MM.1S (cell line): ENCODE results near the gene FOXK1.

Experiments used
- DNase-seq: peaks from one replicate; pipeline ENCODE4 v3.0.0-alpha.2; 2015
- H2AFZ ChIP-seq: fragments of 300-600 bp; sonication (generic); 2 replicates; pipeline ENCODE4 v1.6.0; 2016; ENCODE audit warnings: antibody characterized with exemption, low read length
- H3F3A ChIP-seq: fragments of 300-600 bp; sonication (generic); 2 replicates; pipeline ENCODE4 v1.6.1; 2016; ENCODE audit warnings: mild to moderate bottlenecking, antibody characterized with exemption, low read length, moderate library complexity, mixed read lengths; ENCODE audit not compliant: insufficient read depth
- H3K27ac ChIP-seq: fragments of 300-600 bp; sonication (generic); 2 replicates; pipeline ENCODE4 v1.5.1; 2016; ENCODE audit warnings: mild to moderate bottlenecking, low read length
- H3K27me3 ChIP-seq: fragments of 300-600 bp; sonication (generic); replicated peaks from 2 replicates; pipeline ENCODE4 v1.6.0; 2016; ENCODE audit warnings: low read length; ENCODE audit not compliant: insufficient read depth
- H3K36me3 ChIP-seq: fragments of 300-600 bp; sonication (generic); replicated peaks from 2 replicates; pipeline ENCODE4 v1.6.1; 2016; ENCODE audit warnings: mild to moderate bottlenecking, low read length, mixed read lengths; ENCODE audit not compliant: insufficient read depth
- H3K4me1 ChIP-seq: fragments of 300-600 bp; sonication (generic); 2 replicates; pipeline ENCODE4 v1.6.1; 2016; ENCODE audit warnings: low read length, mixed read lengths
- H3K4me2 ChIP-seq: fragments of 300-600 bp; sonication (generic); 2 replicates; pipeline ENCODE4 v1.6.0; 2016; ENCODE audit warnings: low read depth, low read length
- H3K4me3 ChIP-seq: fragments of 300-600 bp; sonication (generic); 2 replicates; pipeline ENCODE4 v1.5.1; 2016; ENCODE audit warnings: low read length, mixed read lengths
- H3K79me2 ChIP-seq: fragments of 300-600 bp; sonication (generic); 2 replicates; pipeline ENCODE4 v1.6.1; 2016; ENCODE audit warnings: mixed run types, low read length, mixed read lengths
- H3K9ac ChIP-seq: fragments of 300-600 bp; sonication (generic); 2 replicates; pipeline ENCODE4 v1.6.1; 2016; ENCODE audit warnings: low read length, mixed read lengths
- H3K9me2 ChIP-seq: fragments of 300-600 bp; sonication (generic); replicated peaks from 2 replicates; pipeline ENCODE4 v1.6.1; 2016; ENCODE audit warnings: mild to moderate bottlenecking, low read length, mixed read lengths; ENCODE audit not compliant: insufficient read depth
- H3K9me3 ChIP-seq: fragments of 300-600 bp; sonication (generic); replicated peaks from 2 replicates; pipeline ENCODE4 v1.6.1; 2016; ENCODE audit warnings: mild to moderate bottlenecking, low read length, mixed read lengths; ENCODE audit not compliant: insufficient read depth
- H4K20me1 ChIP-seq: fragments of 300-600 bp; sonication (generic); 2 replicates; pipeline ENCODE4 v1.6.1; 2016; ENCODE audit warnings: mild to moderate bottlenecking, low read length, moderate library complexity, mixed read lengths; ENCODE audit not compliant: insufficient read depth
- EZH2 ChIP-seq: fragments of 300-600 bp; sonication (generic); optimal IDR thresholded peaks from 2 replicates; pipeline ENCODE3; 2017; ENCODE audit warnings: low read depth, mild to moderate bottlenecking, antibody characterized with exemption, low read length, mixed read lengths
- EZH2phosphoT487 ChIP-seq: fragments of 300-600 bp; sonication (generic); IDR thresholded peaks from 2 replicates; pipeline ENCODE4 v1.6.1; 2018; ENCODE audit warnings: antibody characterized with exemption, low read length
- TF ChIP-seq, protein P1 (sequence below): fragments of 300-600 bp; sonication (generic); IDR thresholded peaks from 2 replicates; pipeline ENCODE4 v1.5.1; 2016; ENCODE audit warnings: antibody characterized with exemption, low read length, mixed read lengths

Gene FOXK1

DNA sequence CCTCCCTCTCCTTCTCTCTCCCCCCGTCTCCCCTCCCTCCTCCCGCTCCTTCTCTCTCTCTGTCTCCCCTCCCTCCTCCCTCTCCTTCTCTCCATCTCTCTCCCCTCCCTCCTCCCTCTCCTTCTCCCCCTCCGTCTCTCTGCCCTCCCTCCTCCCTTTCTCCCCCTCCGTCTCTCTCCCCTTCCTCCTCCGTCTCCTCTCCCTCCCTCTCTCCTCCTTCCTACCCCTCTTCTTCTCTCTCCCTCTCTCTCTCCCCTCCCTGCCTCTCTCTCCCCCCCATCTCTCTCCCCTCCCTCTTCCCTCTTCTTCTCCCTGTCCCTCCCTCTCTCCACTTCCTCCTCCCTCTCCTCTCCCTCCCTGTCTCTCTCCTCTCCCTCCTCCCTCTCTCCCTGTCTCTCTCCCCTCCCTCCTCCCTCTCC lies 125.5 kb downstream of the FOXK1 start:
- H3K9me2 ChIP-seq: no peaks in the 10 kb centered on the region
- no peaks in the 10 kb centered on the region for H3K4me1 ChIP-seq
- H3K4me2 ChIP-seq: no peak overlapping the region
- no peaks in the 10 kb centered on the region for H3K79me2 ChIP-seq
- no peak overlapping the region for H3K27ac ChIP-seq
- TF ChIP-seq EZH2 (no peak), EZH2phosphoT487 (no peak)
- TF ChIP-seq, protein P1, sequence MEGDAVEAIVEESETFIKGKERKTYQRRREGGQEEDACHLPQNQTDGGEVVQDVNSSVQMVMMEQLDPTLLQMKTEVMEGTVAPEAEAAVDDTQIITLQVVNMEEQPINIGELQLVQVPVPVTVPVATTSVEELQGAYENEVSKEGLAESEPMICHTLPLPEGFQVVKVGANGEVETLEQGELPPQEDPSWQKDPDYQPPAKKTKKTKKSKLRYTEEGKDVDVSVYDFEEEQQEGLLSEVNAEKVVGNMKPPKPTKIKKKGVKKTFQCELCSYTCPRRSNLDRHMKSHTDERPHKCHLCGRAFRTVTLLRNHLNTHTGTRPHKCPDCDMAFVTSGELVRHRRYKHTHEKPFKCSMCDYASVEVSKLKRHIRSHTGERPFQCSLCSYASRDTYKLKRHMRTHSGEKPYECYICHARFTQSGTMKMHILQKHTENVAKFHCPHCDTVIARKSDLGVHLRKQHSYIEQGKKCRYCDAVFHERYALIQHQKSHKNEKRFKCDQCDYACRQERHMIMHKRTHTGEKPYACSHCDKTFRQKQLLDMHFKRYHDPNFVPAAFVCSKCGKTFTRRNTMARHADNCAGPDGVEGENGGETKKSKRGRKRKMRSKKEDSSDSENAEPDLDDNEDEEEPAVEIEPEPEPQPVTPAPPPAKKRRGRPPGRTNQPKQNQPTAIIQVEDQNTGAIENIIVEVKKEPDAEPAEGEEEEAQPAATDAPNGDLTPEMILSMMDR: no peak
- no peak overlapping the region for H3K4me3 ChIP-seq
- H4K20me1 ChIP-seq: no peaks in the 10 kb centered on the region
- H3K9ac ChIP-seq: no peak overlapping the region
- H3F3A ChIP-seq: no peaks in the 10 kb centered on the region
- no peaks in the 10 kb centered on the region for H3K9me3 ChIP-seq
- H2AFZ ChIP-seq: no peak overlapping the region
- peaks cover 68% of the 10 kb centered on the region for H3K27me3 ChIP-seq
- no peaks in the 10 kb centered on the region for H3K36me3 ChIP-seq
- no peak for DNase-seq

DNA sequence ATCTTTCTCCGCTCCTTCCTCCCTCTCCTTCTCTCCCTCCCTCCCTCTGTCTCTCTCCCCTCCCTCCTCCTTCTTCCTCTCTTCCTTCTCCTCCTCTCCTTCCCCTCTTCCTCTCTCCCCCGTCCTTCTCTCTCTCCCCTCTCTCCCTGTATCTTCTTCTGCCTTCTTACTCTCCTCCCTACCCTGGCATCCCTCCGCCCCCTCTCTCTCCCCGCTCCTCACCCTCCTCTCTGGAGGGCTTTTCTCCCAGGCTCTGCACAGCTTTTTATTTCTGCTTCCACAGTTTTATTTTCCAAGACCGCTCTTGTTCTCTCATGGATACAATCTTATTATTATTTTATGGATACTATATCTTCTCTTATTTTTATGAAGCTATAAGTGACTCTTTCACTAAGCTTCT lies 125.9 kb downstream of the FOXK1 start:
- Histone ChIP-seq H3K4me2 (no peak overlapping the region), H3K9me3 (no peaks in the 10 kb centered on the region), H2AFZ (no peak overlapping the region), H3K27ac (no peak overlapping the region), H3K27me3 (peaks cover 70% of the 10 kb centered on the region), H4K20me1 (no peaks in the 10 kb centered on the region), H3K79me2 (no peaks in the 10 kb centered on the region), H3K4me1 (no peaks in the 10 kb centered on the region), H3K36me3 (no peaks in the 10 kb centered on the region), H3K9ac (no peak overlapping the region), H3K4me3 (no peak overlapping the region), H3F3A (no peaks in the 10 kb centered on the region), H3K9me2 (no peaks in the 10 kb centered on the region)
- TF ChIP-seq EZH2phosphoT487 (no peak), EZH2 (no peak)
- TF ChIP-seq, protein P1: no peak
- no peak for DNase-seq

DNA sequence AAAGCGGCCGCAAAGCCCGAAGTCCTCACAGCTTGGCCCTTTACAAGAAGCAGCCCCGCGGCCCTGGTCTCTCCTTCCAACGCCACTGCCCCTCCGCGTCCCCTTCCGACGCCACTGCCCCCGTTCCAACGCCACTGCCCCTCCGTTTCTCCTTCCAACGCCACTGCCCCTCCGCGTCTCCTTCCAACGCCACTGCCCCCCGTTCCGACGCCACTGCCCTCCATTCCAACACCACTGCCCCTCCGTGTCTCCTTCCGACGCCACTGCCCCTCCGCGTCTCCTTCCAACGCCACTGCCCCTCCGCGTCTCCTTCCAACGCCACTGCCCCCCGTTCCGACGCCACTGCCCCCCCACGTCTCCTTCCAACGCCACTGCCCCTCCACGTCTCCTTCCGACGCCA lies 126.5 kb downstream of the FOXK1 start:
- H3K27me3 ChIP-seq: peaks cover 75% of the 10 kb centered on the region
- no peak overlapping the region for H3K27ac ChIP-seq
- no peak for DNase-seq
- H3K9me2 ChIP-seq: no peaks in the 10 kb centered on the region
- TF ChIP-seq EZH2phosphoT487 (no peak), EZH2 (no peak)
- TF ChIP-seq, protein P1: no peak
- H3K79me2 ChIP-seq: no peaks in the 10 kb centered on the region
- no peak overlapping the region for H3K9ac ChIP-seq
- no peaks in the 10 kb centered on the region for H4K20me1 ChIP-seq
- no peak overlapping the region for H3K4me3 ChIP-seq
- no peaks in the 10 kb centered on the region for H3K36me3 ChIP-seq
- H2AFZ ChIP-seq: no peak overlapping the region
- H3F3A ChIP-seq: no peaks in the 10 kb centered on the region
- no peaks in the 10 kb centered on the region for H3K9me3 ChIP-seq
- no peaks in the 10 kb centered on the region for H3K4me1 ChIP-seq
- no peak overlapping the region for H3K4me2 ChIP-seq
